Keratinocyte (primary cell): ENCODE results near the gene ZFYVE9. TPM values are rescaled to one million over a fixed set of nuclear protein-coding genes. Genes with fewer than 3 reads are reported as not detected.

Experiments
- DNase-seq: peaks from one replicate; pipeline ENCODE4 v3.0.0-alpha.2; 2011; ENCODE audit warnings: low read depth, missing footprints, low spot score
- FAIRE-seq: peaks from 2 replicates; lab custom pipeline; 2011; peaks lifted over from hg19 to GRCh38; lab: Jason Lieb, UNC
- H2AFZ ChIP-seq: 2 replicates; pipeline ENCODE4 v1.6.0; 2012; ENCODE audit warnings: low read length, control low read depth, inconsistent platforms; ENCODE audit not compliant: control insufficient read depth
- H3K27ac ChIP-seq: 2 replicates; pipeline ENCODE4 v1.5.1; 2011; ENCODE audit warnings: low read length; ENCODE audit not compliant: control insufficient read depth, insufficient read depth
- H3K27me3 ChIP-seq: 3 replicates; pipeline ENCODE4 v1.6.0; 2011; ENCODE audit warnings: low read length; ENCODE audit not compliant: control insufficient read depth, insufficient read depth; ENCODE audit errors: extremely low read depth
- H3K36me3 ChIP-seq, 2 experiments: 2 replicates in 1 of 2; 3 replicates in 1 of 2; pipeline ENCODE4 v1.5.1; 2011; ENCODE audit warnings: low read length in 2 of 2, mild to moderate bottlenecking in 1 of 2; ENCODE audit not compliant: control insufficient read depth in 2 of 2, insufficient read depth in 2 of 2; ENCODE audit errors: extremely low read depth in 1 of 2
- H3K4me1 ChIP-seq: 3 replicates; pipeline ENCODE4 v1.5.1; 2011; ENCODE audit warnings: low read length; ENCODE audit not compliant: control insufficient read depth, insufficient read depth; ENCODE audit errors: extremely low read depth
- H3K4me2 ChIP-seq: 3 replicates; pipeline ENCODE4 v1.6.0; 2011; ENCODE audit warnings: low read depth, low read length; ENCODE audit not compliant: control insufficient read depth, insufficient read depth; ENCODE audit errors: extremely low read depth
- H3K4me3 ChIP-seq, 3 experiments: fragments of 200-600 bp in 1 of 3; sonication (generic) in 1 of 3; 2 replicates in 2 of 3; 3 replicates in 1 of 3; pipeline ENCODE4 v1.5.1; 2011 to 2016; ENCODE audit warnings: low read length in 3 of 3, mild to moderate bottlenecking in 3 of 3, control low read depth in 2 of 3, inconsistent platforms in 1 of 3, low read depth in 1 of 3, mixed read lengths in 1 of 3, mixed run types in 1 of 3, moderate library complexity in 1 of 3; ENCODE audit not compliant: control insufficient read depth in 2 of 3, insufficient read depth in 2 of 3; ENCODE audit errors: extremely low read depth in 1 of 3
- H3K79me2 ChIP-seq: 2 replicates; pipeline ENCODE4 v1.6.0; 2012; ENCODE audit warnings: low read length; ENCODE audit not compliant: control insufficient read depth, insufficient read depth
- H3K9ac ChIP-seq: 3 replicates; pipeline ENCODE4 v1.6.0; 2011; ENCODE audit warnings: low read length; ENCODE audit not compliant: control insufficient read depth, insufficient read depth; ENCODE audit errors: extremely low read depth
- H3K9me1 ChIP-seq: 3 replicates; pipeline ENCODE4 v1.6.0; 2011; ENCODE audit warnings: low read length; ENCODE audit not compliant: control insufficient read depth, insufficient read depth; ENCODE audit errors: extremely low read depth
- H3K9me3 ChIP-seq: 2 replicates; pipeline ENCODE4 v1.5.1; 2012; ENCODE audit warnings: low read depth, low read length; ENCODE audit not compliant: control insufficient read depth
- H4K20me1 ChIP-seq: 3 replicates; pipeline ENCODE4 v1.6.0; 2011; ENCODE audit warnings: low read length; ENCODE audit not compliant: control insufficient read depth, insufficient read depth; ENCODE audit errors: extremely low read depth
- EZH2 ChIP-seq: IDR thresholded peaks from one replicate; pipeline ENCODE4 v1.6.1; 2012; ENCODE audit warnings: inconsistent platforms, mild to moderate bottlenecking, low read length, moderate library complexity
- dilution Hi-C: fragments of 300-500 bp; cut with MboI; formaldehyde crosslinking; loops from one replicate; pipeline ENCODE4 v1.7.0; 2020; ENCODE audit warnings: low sequenced_read_pairs; ENCODE audit not compliant: extremely low pct_ligation_motif_present
- polyA plus RNA-seq, 5 experiments: library from polyadenylated mRNA; depleted of rRNA in 3 of 5; stranded (reverse) in 3 of 5; stranded (forward) in 1 of 5; unstranded in 1 of 5; fragments of >200 nt; gene quantifications; 1 replicate in 1 of 5; 2 replicates in 3 of 5; 3 replicates in 1 of 5; pipeline versions ENCODE4 v1.2.1 to v1.2.3, GENCODE V29; 2011 to 2012; ENCODE audit warnings: missing spikeins in 2 of 5, low read depth in 1 of 5, low replicate concordance in 1 of 5
- TF ChIP-seq, protein P1 (sequence below), 3 experiments: IDR thresholded peaks in 1 of 3; conservative IDR thresholded peaks in 1 of 3; optimal IDR thresholded peaks in 1 of 3; 2 replicates in 2 of 3; 3 replicates in 1 of 3; pipeline versions ENCODE3 to v1.5.1; 2011; ENCODE audit warnings: low read length in 3 of 3, mild to moderate bottlenecking in 3 of 3, moderate library complexity in 2 of 3, control low read depth in 1 of 3, inconsistent platforms in 1 of 3; ENCODE audit not compliant: insufficient read depth in 2 of 3; ENCODE audit errors: extremely low read depth in 1 of 3

ZFYVE9 gene
- polyA plus RNA-seq, 1 donor (not counting 4 experiments of a cell fraction or from before 2014, with no cell fraction given): 27.7 TPM

DNA sequence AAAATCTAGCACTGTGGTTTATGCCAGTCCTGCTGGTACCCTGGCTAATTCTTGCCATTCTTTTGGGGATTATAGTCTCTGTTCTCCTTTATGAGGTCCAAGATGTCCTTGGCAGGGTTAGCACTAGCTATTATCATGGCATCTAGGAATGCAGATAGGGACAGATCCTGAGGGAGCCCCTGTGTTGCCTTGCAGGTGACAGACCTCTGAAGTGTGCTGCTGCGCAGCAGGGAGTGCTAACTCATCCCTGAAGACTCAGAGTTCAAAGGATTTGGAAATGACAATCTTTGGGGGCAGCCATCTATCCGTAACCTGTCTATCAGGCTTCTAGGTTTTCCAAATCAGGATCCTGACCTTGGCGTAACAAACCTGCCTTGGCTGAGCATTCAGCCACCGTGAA lies 16.3 kb downstream of the ZFYVE9 start:
- no peak overlapping the region for H2AFZ ChIP-seq
- dilution Hi-C loops: no loop called here
- H3K4me1 ChIP-seq: peaks cover 18% of the 10 kb centered on the region
- H3K79me2 ChIP-seq: peaks cover 68% of the 10 kb centered on the region
- no peaks in the 10 kb centered on the region for H3K9me1 ChIP-seq
- no peak overlapping the region for H3K4me3 ChIP-seq
- H3K27ac ChIP-seq: peak overlapping the region; percentile 42
- DNase-seq (no peak), FAIRE-seq (no peak)
- H3K9me3 ChIP-seq: no peaks in the 10 kb centered on the region
- H3K27me3 ChIP-seq: no peaks in the 10 kb centered on the region
- H3K36me3 ChIP-seq: peaks cover 1 to 3% of the 10 kb centered on the region in 2 experiments
- peaks cover 2% of the 10 kb centered on the region for H4K20me1 ChIP-seq
- H3K4me2 ChIP-seq: no peak overlapping the region
- TF ChIP-seq, protein P1, sequence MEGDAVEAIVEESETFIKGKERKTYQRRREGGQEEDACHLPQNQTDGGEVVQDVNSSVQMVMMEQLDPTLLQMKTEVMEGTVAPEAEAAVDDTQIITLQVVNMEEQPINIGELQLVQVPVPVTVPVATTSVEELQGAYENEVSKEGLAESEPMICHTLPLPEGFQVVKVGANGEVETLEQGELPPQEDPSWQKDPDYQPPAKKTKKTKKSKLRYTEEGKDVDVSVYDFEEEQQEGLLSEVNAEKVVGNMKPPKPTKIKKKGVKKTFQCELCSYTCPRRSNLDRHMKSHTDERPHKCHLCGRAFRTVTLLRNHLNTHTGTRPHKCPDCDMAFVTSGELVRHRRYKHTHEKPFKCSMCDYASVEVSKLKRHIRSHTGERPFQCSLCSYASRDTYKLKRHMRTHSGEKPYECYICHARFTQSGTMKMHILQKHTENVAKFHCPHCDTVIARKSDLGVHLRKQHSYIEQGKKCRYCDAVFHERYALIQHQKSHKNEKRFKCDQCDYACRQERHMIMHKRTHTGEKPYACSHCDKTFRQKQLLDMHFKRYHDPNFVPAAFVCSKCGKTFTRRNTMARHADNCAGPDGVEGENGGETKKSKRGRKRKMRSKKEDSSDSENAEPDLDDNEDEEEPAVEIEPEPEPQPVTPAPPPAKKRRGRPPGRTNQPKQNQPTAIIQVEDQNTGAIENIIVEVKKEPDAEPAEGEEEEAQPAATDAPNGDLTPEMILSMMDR (optimal IDR thresholded peaks at IDR 0.05 in 1 of 3, IDR thresholded peaks at IDR 0.05 in 1 of 3, conservative IDR thresholded peaks at IDR 0.05 in 1 of 3; ENCODE audit: extremely low read depth in 1 of 3, insufficient read depth in 2 of 3, low read length in 3 of 3): no peak
- no peak for TF ChIP-seq EZH2
- H3K9ac ChIP-seq: no peak overlapping the region

DNA sequence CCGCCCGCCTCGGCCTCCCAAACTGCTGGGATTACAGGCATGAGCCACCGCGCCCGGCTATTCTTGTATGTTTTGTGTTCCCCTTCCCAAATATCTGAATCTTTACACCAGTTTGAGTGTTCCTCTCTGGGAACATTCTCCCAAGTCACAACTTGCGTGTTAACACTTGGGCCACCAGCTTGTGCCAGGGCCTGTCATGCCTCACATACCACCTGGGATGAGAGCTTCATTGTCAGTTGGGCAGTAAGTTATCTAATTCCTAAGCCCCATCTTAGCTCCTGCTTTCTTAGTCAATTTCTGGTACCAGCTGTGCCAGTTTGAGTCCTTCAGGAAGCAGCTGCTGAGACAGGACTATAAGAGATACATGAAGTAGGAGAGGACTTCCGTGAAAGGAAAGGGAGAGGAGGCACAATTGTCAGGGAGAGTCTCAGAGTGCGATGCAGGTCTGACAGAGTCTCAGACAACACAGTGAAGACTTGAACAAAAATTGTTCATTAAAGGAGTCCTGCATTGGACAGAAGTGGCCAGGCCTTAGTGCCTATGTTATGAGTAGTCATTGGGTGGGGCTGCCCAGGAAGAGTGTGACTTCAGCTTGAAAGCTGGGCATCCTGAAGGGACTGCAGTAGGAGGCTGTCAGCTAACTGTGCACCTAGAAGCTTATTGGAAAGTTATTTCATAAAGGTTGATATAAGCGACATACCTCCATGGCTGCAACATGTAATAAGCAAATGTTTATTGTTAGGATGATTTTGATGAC lies 17.3 kb downstream of the ZFYVE9 start:
- peak overlapping the region; percentile 22 for H3K4me2 ChIP-seq
- peak; percentile 91 for FAIRE-seq
- H2AFZ ChIP-seq: no peak overlapping the region

More for the DNA sequence above, 17.3 kb downstream of the ZFYVE9 start:
- peak overlapping the region; percentile 30 for H3K9ac ChIP-seq
- H3K27ac ChIP-seq: peak overlapping the region; percentile 62
- H3K9me1 ChIP-seq: no peaks in the 10 kb centered on the region
- H3K27me3 ChIP-seq: no peaks in the 10 kb centered on the region
- no peaks in the 10 kb centered on the region for H3K9me3 ChIP-seq
- peaks cover 2% of the 10 kb centered on the region for H4K20me1 ChIP-seq
- H3K4me1 ChIP-seq: peaks cover 18% of the 10 kb centered on the region
- peaks cover 1 to 3% of the 10 kb centered on the region in 2 experiments for H3K36me3 ChIP-seq
- TF ChIP-seq, protein P1 (optimal IDR thresholded peaks at IDR 0.05 in 1 of 3, IDR thresholded peaks at IDR 0.05 in 1 of 3, conservative IDR thresholded peaks at IDR 0.05 in 1 of 3; ENCODE audit: extremely low read depth in 1 of 3, insufficient read depth in 2 of 3, low read length in 3 of 3): no peak
- no peak for TF ChIP-seq EZH2
- H3K4me3 ChIP-seq: no peak overlapping the region
- dilution Hi-C loops: no loop called here
- H3K79me2 ChIP-seq: peaks cover 59% of the 10 kb centered on the region
- peak; percentile 28 for DNase-seq
